Hematopoietic multipotent progenitor cell (in vitro differentiated cells): ENCODE data around the gene OR51A2. TPM values are rescaled to one million over a fixed set of nuclear protein-coding genes. Genes with fewer than 3 reads are reported as not detected.
"Not testable (repeated sequence)": the region's sequence is repeated elsewhere in the genome, so short reads cannot be mapped to it uniquely, and the experiment has no call there.

ENCODE experiments used
- DNase-seq, 3 donors: peaks; one replicate each; pipeline ENCODE4 v3.0.0-alpha.2; 2011 to 2015; ENCODE audit warnings: low read depth in 2 of 3, low spot score in 2 of 3
- total RNA-seq: library from RNA; depleted of rRNA; stranded (reverse); fragments of >200 nt; gene quantifications from one replicate; pipeline ENCODE4 v1.2.3, GENCODE V29; 2012

OR51A2 gene, protein sequence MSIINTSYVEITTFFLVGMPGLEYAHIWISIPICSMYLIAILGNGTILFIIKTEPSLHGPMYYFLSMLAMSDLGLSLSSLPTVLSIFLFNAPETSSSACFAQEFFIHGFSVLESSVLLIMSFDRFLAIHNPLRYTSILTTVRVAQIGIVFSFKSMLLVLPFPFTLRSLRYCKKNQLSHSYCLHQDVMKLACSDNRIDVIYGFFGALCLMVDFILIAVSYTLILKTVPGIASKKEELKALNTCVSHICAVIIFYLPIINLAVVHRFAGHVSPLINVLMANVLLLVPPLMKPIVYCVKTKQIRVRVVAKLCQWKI
- total RNA-seq, result not detected

DNA sequence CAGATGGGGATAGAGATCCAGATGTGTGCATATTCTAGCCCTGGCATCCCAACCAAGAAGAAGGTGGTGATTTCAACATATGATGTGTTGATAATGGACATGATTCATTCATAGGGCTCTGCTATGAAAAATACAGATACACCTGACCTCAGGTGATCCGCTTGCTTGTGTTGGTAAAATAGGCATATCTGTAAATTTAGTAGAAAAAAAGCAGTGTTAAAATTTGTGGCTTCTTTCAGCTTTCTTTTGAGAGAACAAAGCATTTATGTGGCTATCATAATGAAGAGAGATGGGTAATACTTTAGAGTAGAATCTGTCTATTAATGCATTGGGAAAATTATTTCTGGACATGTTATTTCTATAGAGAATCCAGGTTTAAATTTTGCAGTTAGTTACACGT is at the start of gene OR51A2:
Gene OR51A2, minus strand, starts transcription at position 101 of the 400 bp plus-strand sequence. Its CDS starts 0 bp downstream, at position 101.
- not testable (repeated sequence) for DNase-seq

GRCh38 chr11:5004424-5005274 is 49.1 kb upstream of the OR51A2 start:
- peak in 2 of 3 donors; percentile 33 to 67 for DNase-seq

GRCh38 chr11:4994551-4994950 is 39.0 kb upstream of the OR51A2 start, which contains the start of gene OR51L1:
Gene OR51L1 (plus strand): TSS chr11:4994851. CDS start chr11:4998983, 4,132 bp downstream.
- DNase-seq, result no peak

- no peak for DNase-seq
Observed at GRCh38 chr11:4991060-4991459, 35.5 kb upstream of the OR51A2 start.

DNA sequence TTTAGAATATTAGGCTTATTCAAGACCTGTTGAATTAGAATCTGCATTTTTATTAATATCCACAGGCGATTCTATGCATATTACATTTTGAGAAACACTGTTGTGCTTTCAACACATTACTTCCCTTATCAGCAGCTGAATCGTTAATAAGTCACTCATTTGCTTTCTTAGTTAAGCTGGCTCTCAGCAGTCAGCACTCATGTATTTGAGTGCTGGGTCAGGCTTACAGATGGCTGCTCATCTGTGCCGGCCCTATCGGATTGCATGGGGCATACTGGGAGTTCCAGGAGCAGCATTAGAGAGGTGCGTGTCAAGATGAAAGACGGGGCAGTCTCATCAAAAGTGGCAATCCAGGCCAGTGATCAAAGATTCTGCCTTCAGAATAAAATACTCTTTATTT is 28.3 kb upstream of the OR51A2 start:
- no peak for DNase-seq

GRCh38 chr11:4982678-4983077 is 27.2 kb upstream of the OR51A2 start:
- no peak for DNase-seq

DNA sequence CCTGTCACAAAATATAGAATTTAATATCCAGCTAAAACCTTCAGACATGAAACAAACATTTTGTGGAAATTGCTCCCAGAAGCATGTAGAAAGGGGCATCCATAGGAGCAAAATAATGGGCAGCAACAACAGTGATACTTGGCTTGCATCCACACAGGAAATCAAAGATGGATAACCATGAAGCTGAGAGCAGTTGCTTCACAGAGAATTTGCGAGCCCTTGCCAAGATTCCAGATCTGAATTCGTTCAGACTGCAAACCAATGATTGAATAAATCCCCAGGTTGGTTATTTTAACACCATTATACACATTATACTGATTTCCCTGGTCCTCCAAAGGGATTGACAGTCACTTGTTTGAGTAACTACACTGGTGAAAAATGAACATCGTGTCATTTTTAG is 23.5 kb upstream of the OR51A2 start:
- DNase-seq, result no peak

GRCh38 chr11:4975436-4975835 is 19.9 kb upstream of the OR51A2 start:
- no peak for DNase-seq

DNA sequence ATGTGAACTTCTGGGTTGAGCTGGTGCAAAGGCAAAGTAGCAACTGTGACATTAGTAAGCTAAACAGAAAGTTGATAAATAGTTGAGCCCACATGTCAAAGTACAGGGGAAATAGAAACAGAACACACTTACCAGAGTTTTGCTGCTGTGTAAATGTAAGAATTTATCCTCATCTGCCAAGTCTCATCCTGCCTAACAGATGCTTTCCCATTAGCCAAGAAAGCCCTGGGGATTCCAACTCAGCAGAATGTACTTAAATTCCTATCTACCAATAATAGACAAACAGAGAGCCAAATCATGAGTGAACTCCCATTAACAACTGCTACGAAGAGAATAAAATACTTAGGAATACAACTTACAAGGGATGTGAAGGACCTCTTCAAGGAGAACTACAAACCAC is 7.3 kb upstream of the OR51A2 start:
- DNase-seq, result no peak

DNA sequence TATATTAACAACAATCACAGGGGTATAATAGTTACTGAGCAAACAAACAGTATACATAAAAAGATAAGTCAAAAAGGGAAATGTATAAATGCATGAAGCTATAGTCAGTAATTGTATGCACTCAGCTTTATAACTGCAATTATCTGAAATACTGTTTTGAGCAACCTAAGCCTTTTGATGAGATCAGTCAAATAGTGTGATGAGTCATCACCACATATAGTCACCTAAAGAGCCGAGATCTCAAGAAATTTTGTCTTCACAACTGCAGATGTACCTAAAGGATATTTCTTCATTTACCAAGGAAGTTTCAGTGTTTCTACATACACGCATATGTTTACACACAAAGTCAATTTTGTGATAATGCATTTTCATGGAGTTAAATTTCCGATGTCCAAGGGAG is 5.4 kb upstream of the OR51A2 start:
- no peak for DNase-seq

- no peak for DNase-seq
Observed at GRCh38 chr11:4957396-4957795, 1.9 kb upstream of the OR51A2 start.

DNA sequence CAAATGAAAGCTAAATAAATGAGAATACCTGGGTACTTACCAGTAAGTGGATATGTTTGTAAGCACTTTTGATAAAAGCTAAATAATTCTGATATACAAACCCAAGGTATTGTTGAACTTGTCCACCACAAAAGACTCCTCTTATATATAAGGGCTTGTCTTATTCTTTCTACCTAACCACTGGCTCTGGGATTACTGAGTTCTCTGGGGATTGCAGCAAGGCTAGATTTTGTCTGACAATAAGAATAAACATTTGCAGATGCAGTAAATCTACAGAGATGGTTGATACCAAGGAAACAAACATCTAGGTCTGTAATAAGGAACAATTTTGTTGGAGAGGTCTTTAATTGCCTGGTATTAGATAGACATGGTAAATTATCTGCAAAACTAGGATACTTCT is 8.0 kb downstream of the OR51A2 start, which contains the start of gene OR51A4:
Gene OR51A4, minus strand, starts transcription at position 101 of the 400 bp plus-strand sequence. CDS start 505 bp downstream, outside the sequence.
- DNase-seq, result no peak

DNA sequence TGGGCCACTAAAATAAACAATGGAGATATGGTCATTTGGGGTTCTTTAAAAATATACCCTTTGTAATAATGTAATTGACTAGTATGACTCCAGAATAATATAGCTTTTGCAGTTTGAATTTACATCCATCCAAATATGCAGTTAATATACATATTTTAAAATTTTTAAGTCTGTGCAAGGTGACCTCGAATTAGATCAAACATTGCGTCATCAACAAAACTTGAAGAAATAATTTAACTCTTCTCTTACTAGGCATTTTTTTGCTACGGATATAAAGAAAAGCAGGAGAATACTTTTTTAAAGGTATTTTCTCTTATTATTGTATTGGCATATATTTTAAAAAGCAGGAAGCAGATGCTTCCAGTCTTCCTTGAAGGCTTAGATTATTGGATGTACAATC is 18.8 kb downstream of the OR51A2 start:
- no peak for DNase-seq

DNA sequence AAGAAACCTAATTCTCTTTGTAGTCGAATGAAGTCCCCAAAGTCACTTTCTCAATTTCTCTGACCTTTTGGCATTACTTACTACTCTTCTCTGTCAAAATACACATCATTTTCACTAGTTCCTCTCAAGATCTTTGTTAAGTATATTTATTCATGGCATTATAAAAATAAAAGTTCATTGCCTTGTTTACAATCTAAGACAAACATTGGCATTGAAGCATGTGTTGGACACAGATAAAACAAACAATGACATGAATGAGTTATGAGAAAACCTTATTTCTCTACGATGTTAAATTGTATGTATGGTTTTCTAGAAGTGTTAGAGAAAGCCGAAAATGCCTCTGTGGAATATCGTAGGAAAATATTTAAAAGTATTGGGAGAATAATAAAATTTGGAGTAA is 22.8 kb downstream of the OR51A2 start:
- no peak for DNase-seq

DNA sequence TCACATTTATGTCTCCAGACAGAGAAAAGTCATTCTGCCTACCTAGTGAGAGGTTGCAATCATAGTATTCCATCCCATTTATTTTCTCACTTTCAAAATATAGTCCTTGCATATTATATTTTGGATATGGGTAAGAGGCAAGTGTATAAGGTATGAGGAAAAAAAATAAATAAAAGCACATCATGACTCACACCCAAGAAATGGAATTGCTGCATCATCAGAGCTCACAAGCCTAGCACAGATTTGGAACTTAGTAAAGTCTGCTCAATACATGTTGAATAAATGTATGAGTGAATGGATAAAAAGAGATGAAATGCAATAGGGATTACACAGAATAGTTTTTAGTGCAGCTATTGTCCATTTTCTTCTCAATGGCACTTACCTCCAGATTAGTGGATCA is 28.9 kb downstream of the OR51A2 start:
- no peak for DNase-seq

GRCh38 chr11:4924239-4924638 is 31.3 kb downstream of the OR51A2 start, which contains the start of gene OR51G1:
Gene OR51G1 (minus strand): TSS chr11:4924339. CDS start chr11:4924339, 0 bp downstream.
- no peak for DNase-seq

DNA sequence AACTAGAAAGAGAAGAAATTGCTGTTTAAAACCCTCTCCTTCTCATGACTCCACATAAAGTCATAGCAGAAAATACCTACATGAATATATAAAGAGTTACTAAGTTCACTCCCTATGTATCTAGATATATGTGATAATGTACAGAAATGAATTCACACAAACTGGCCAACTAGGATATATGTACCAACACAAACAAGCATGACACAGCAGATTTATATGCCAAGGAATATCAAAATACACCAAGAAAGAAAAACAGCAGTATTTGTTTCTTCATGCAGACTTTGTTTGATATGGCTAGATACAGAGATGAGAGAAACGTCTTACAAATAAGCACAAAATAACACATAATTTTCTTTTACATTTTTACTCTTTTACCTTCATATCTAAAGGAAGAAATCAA is 33.2 kb downstream of the OR51A2 start:
- DNase-seq, result no peak

- DNase-seq, result no peak
Observed at GRCh38 chr11:4921796-4922195, 33.7 kb downstream of the OR51A2 start.

DNA sequence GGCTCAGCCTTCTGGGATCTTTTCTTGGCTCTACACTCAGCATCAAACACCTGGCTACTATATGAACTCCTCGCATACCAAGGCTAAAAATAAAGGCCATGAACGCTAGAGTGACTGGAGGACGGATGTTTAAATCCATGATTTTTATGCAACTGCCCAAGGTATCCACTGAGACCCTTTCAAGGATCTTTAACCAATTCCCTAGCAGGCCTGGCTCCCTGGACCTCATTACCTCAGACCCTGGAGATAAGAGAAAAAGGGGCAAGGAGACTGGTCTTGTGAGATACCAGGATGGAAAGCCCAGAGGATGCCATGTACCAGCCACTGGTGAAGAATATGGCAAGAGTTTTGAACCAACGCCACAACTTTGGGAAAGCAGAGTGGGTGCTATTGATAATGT is 36.3 kb downstream of the OR51A2 start, which contains the start of gene OR51G2:
Gene OR51G2, minus strand, starts transcription at position 101 of the 400 bp plus-strand sequence. CDS start 3,687 bp downstream, outside the sequence.
- no peak for DNase-seq

- DNase-seq, result no peak
Observed at GRCh38 chr11:4916581-4916980, 38.9 kb downstream of the OR51A2 start.
